GM20000 (cell line): Measurements from ENCODE around the gene ZNF423.

Experiments
- DNase-seq: peaks from one replicate; pipeline ENCODE4 v3.0.0; 2012; ENCODE audit warnings: low spot score
- CTCF ChIP-seq: IDR thresholded peaks from 2 replicates; pipeline ENCODE4 v1.5.1; 2012; ENCODE audit warnings: mild to moderate bottlenecking, control low read depth; ENCODE audit errors: extremely low read depth, missing control alignments

ZNF423 gene

DNA sequence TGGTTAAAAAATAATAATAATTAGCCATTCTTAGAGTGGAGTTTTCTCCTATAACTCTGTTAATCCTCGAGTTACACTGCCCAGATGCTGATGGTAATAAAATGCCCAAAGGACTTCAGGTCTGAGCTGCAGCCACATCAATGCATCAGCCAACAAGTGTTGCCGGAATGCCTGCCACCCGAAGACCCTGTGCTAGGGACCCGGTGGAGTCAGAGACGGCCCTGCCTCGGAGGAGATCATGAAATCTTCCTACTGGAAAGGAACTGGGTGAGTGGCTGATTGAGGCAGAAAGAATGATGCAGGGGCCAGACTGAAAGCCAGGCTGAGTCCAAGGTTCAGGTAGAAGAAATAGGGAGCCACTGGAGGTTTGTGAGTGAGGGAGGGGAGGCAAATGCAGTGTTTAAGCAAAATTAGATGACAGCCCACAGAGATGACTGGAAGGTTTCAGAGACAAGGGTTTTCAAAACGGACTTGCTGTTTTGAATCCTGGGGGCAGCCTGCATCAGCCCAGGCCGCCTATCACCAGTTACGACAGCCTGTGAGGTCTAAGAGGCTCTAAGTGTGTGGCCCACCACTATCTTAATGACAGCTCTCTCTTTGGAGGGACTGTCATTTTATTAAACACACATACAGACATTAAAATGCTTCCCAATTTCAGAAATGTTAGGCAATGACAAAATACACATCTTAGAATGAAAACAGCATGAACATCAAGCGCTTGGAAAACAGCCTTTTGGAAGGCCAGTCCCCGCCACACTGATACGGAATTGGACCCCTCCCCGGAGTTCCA lies 100.0 kb downstream of the ZNF423 start:
- DNase-seq, result no peak
- TF ChIP-seq CTCF, result no peak

- no peak for DNase-seq
- TF ChIP-seq CTCF, result no peak
Measured at GRCh38 chr16:49755313-49755620, 100.6 kb downstream of the ZNF423 start.

DNA sequence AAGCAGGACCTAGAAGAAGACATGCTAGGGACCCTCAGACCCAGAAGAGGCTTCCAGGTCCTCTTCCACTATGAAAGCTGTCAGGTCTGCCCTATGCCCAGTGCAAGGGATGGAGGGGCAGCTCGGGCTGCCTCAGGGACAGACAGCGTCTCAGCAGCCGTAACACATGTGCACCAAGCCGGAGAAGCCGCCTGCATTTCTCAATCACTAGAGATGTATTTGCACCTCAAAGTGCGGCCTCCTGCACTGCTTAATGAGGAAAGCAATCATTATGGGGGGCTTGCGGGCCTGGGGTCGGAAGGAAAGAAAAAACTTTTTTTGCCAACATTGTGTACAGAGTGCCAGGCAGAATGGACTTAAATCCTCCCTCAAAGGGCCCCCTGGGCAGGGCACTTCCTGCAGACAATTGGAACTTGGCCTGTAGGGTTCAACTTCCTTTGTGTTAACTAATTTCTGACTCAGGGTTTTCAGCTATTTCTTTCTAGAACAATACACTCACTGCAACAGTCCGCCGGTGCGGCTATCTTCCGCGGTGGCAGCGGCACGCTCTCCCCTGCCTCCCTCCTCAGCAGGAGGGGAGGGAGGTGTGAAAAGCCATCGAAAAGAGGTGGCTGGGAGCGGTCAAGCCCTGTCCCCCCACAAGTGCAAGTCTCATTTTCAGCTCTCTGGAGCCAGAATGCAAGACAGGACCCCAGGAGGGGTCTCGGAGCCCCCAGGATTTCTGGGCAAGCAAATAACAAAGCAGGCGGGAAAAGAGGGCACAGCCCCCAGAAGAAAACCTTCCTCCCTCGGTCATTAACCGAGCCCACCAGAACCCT lies 101.2 kb downstream of the ZNF423 start:
- no peak for DNase-seq
- TF ChIP-seq CTCF, result no peak

- TF ChIP-seq CTCF, result no peak
- DNase-seq, result no peak
Measured at GRCh38 chr16:49750341-49751000, 105.4 kb downstream of the ZNF423 start.

DNA sequence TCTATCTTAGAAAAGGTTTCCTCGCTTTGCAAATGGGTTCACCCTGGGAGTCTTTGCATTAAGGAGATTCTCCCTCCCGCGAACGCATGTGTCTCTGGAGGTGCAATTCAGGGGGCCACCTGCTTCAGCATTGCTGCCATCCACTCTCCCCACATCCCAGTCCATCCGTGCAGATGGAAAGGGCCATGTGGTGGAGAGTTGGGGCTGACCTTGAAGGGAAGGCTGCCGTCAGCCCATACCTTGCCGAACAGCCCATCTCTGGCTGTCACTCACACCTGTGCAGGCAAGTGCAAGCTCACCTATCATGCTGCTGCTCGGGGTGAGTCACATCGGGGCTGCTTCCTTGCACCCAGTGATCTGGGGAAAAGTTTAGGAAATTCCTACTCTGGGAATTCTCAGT lies 106.1 kb downstream of the ZNF423 start:
- DNase-seq, result no peak
- TF ChIP-seq CTCF, result no peak

DNA sequence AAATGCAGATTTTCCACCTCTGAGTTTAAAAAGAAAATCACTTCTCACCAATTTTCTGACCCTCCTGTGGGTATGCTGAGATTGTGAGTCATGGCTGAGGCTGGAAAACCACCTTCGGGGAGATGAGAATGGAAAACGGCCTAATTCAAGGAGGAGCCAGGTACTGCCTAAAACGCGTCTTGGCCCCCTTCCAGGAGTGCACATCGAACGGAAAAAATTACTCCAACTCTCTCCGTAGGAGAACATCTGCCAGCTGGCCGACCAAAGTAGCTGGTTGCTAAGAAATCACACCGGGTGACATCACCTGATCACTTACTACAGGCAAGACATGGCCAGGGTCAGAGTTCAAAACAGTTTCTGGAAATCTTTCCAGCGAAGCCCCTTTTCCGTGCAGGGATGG lies 107.6 kb downstream of the ZNF423 start:
- TF ChIP-seq CTCF, result no peak
- DNase-seq, result no peak

- DNase-seq, result no peak
- no peak for TF ChIP-seq CTCF
Measured at GRCh38 chr16:49747654-49748053, 108.3 kb downstream of the ZNF423 start.
